HCT116 (cell line): ENCODE data around the gene SAA2. TPM values are rescaled to one million over a fixed set of nuclear protein-coding genes. Genes with fewer than 3 reads are reported as not detected.

ENCODE experiments used
- ATAC-seq: fragments of 200-7000 bp; cut with Tn5 transposase; 2 replicates; pipeline ENCODE4 v1.9.1; 2020; ENCODE audit warnings: mild to moderate bottlenecking, moderate library complexity
- BruUV-seq: library from RNA; stranded (reverse); fragments of 400-500 nt; replicated peaks from 2 replicates; lab custom pipeline; 2021; lab: Mats Ljungman, UMichigan
- CTCF ChIA-PET: fragments of 300-600 bp; sonication (Branson Sonifier 250); formaldehyde crosslinking; loops from one replicate; lab custom pipeline; 2021; ENCODE audit warnings: antibody characterized with exemption; lab: Charles Lee
- POLR2A ChIA-PET: fragments of 300-600, 350-600 bp; sonication (Branson Sonifier 250); formaldehyde crosslinking; loops from one replicate; lab custom pipeline; 2021; ENCODE audit warnings: antibody characterized with exemption; lab: Charles Lee
- RAD21 ChIA-PET, 2 experiments: fragments of 300-600 bp; sonication (Branson Sonifier 250); formaldehyde crosslinking; loops; one replicate each; lab custom pipeline; 2023; ENCODE audit warnings: low total read pairs in 2 of 2; ENCODE audit not compliant: uncharacterized antibody in 2 of 2, unreplicated experiment in 2 of 2, low non-redundant PET in 1 of 2; lab: Charles Lee
- DNase-seq: peaks from one replicate; pipeline ENCODE4 v3.0.0-alpha.2; 2010; ENCODE audit warnings: low read depth, low spot score
- H2AFZ ChIP-seq: fragments of 200-600 bp; shearing (Covaris generic), sonication (generic); 2 replicates; pipeline ENCODE4 v1.6.1; 2017; ENCODE audit warnings: low read depth, mixed run types, mixed read lengths, antibody characterized with exemption, low read length; ENCODE audit not compliant: poor library complexity, severe bottlenecking
- H3K27ac ChIP-seq: 2 replicates; pipeline ENCODE4 v1.5.1; 2012; ENCODE audit warnings: low read depth, low read length
- H3K27me3 ChIP-seq: fragments of 200-600 bp; sonication (generic); 2 replicates; pipeline ENCODE4 v1.6.1; 2016; ENCODE audit warnings: mixed run types, low read length, mixed read lengths; ENCODE audit not compliant: insufficient read depth
- H3K36me3 ChIP-seq, 2 experiments: fragments of 200-500 bp in 1 of 2; fragments of 200-600 bp in 1 of 2; sonication (Bioruptor generic) in 1 of 2; sonication (generic) in 1 of 2; 2 replicates each; pipeline versions ENCODE4 v1.5.1 to v1.6.1; 2014 to 2016; ENCODE audit warnings: low read length in 2 of 2, inconsistent platforms in 1 of 2, mixed read lengths in 1 of 2, mixed run types in 1 of 2; ENCODE audit not compliant: insufficient read depth in 2 of 2, control insufficient read depth in 1 of 2
- H3K4me1 ChIP-seq, 2 experiments: fragments of 200-600 bp in 1 of 2; sonication (generic) in 1 of 2; 2 replicates each; pipeline versions ENCODE4 v1.5.1 to v1.6.1; 2012 to 2017; ENCODE audit warnings: low read length in 2 of 2, inconsistent platforms in 1 of 2, mild to moderate bottlenecking in 1 of 2, mixed read lengths in 1 of 2, mixed run types in 1 of 2, moderate library complexity in 1 of 2; ENCODE audit not compliant: insufficient read depth in 2 of 2, control insufficient read depth in 1 of 2
- H3K4me2 ChIP-seq: fragments of 200-600 bp; sonication (generic); 2 replicates; pipeline ENCODE4 v1.6.1; 2017; ENCODE audit warnings: mixed run types, low read length, mixed read lengths
- H3K4me3 ChIP-seq, 2 experiments: fragments of 200-600 bp in 1 of 2; sonication (generic) in 1 of 2; replicated peaks in 1 of 2; 2 replicates each; pipeline ENCODE4 v1.5.1; 2011 to 2016; ENCODE audit warnings: low read length in 2 of 2, control low read depth in 1 of 2, low read depth in 1 of 2, mild to moderate bottlenecking in 1 of 2, mixed read lengths in 1 of 2, mixed run types in 1 of 2
- H3K79me2 ChIP-seq: fragments of 200-600 bp; sonication (generic); 2 replicates; pipeline ENCODE4 v1.6.1; 2017; ENCODE audit warnings: mild to moderate bottlenecking, mixed run types, low read length, moderate library complexity, mixed read lengths; ENCODE audit not compliant: insufficient read depth
- H3K9ac ChIP-seq: fragments of 200-600 bp; sonication (generic); 2 replicates; pipeline ENCODE4 v1.6.1; 2016; ENCODE audit warnings: low read length, mixed read lengths
- H3K9me2 ChIP-seq: fragments of 200-600 bp; sonication (generic), shearing (Covaris generic); 2 replicates; pipeline ENCODE4 v1.6.1; 2017; ENCODE audit warnings: mixed run types, mild to moderate bottlenecking, moderate library complexity; ENCODE audit not compliant: insufficient read depth
- H3K9me3 ChIP-seq, 2 experiments: fragments of 200-500 bp in 1 of 2; fragments of 200-600 bp in 1 of 2; sonication (Bioruptor generic) in 1 of 2; sonication (generic) in 1 of 2; 2 replicates each; pipeline ENCODE4 v1.6.1; 2014 to 2017; ENCODE audit warnings: low read length in 2 of 2, mixed read lengths in 2 of 2, inconsistent platforms in 1 of 2, low read depth in 1 of 2, mild to moderate bottlenecking in 1 of 2, mixed run types in 1 of 2, moderate library complexity in 1 of 2; ENCODE audit not compliant: control insufficient read depth in 1 of 2, insufficient read depth in 1 of 2
- H4K20me1 ChIP-seq: fragments of 200-600 bp; sonication (generic), shearing (Covaris generic); 2 replicates; pipeline ENCODE4 v1.6.1; 2017; ENCODE audit warnings: mixed run types, mild to moderate bottlenecking, moderate library complexity; ENCODE audit not compliant: insufficient read depth
- CBX3 ChIP-seq: IDR thresholded peaks from 2 replicates; pipeline ENCODE4 v1.6.1; 2012; ENCODE audit warnings: low read depth
- CEBPB ChIP-seq: IDR thresholded peaks from 2 replicates; pipeline ENCODE4 v1.6.1; 2012; ENCODE audit warnings: low read depth
- ELF1 ChIP-seq: IDR thresholded peaks from 2 replicates; pipeline ENCODE4 v1.6.1; 2012; ENCODE audit warnings: low read depth, borderline replicate concordance
- FOSL1 ChIP-seq: IDR thresholded peaks from 2 replicates; pipeline ENCODE4 v1.6.1; 2012; ENCODE audit warnings: low read depth
- MAX ChIP-seq: IDR thresholded peaks from 2 replicates; pipeline ENCODE4 v1.6.1; 2012
- POLR2A ChIP-seq: IDR thresholded peaks from 2 replicates; pipeline ENCODE4 v1.7.0; 2011; ENCODE audit warnings: borderline replicate concordance; ENCODE audit not compliant: insufficient read depth, insufficient read length; ENCODE audit errors: extremely low read depth
- POLR2AphosphoS5 ChIP-seq: IDR thresholded peaks from 2 replicates; pipeline ENCODE4 v1.6.1; 2011; ENCODE audit warnings: mild to moderate bottlenecking, low read depth, low read length, moderate library complexity
- REST ChIP-seq: IDR thresholded peaks from 2 replicates; pipeline ENCODE4 v1.6.1; 2012; ENCODE audit warnings: low read depth
- SP1 ChIP-seq: IDR thresholded peaks from 2 replicates; pipeline ENCODE4 v1.6.1; 2012; ENCODE audit warnings: low read depth
- SRF ChIP-seq: IDR thresholded peaks from 2 replicates; pipeline ENCODE4 v1.6.1; 2012; ENCODE audit warnings: low read depth
- TCF7L2 ChIP-seq: IDR thresholded peaks from 2 replicates; pipeline ENCODE4 v1.7.0; 2011; ENCODE audit warnings: borderline replicate concordance, inconsistent platforms; ENCODE audit not compliant: insufficient read depth, insufficient read length; ENCODE audit errors: extremely low read depth
- ZBTB33 ChIP-seq: IDR thresholded peaks from 2 replicates; pipeline ENCODE4 v1.6.1; 2011; ENCODE audit warnings: mild to moderate bottlenecking, low read length, moderate library complexity; ENCODE audit not compliant: insufficient replicate concordance; ENCODE audit errors: extremely low read depth
- intact Hi-C: fragments of 100-400 bp; cut with micrococcal nuclease; formaldehyde crosslinking; loops from 2 replicates; pipeline ENCODE4 v1.10.0; 2022
- total RNA-seq: library from RNA; stranded (reverse); gene quantifications from one replicate; pipeline ENCODE4 v1.2.1, GENCODE V29; 2021; ENCODE audit not compliant: unreplicated experiment

SAA2 gene
- total RNA-seq, 1 experiment from 2014 or later, result 5.2 TPM

GRCh38 chr11:18223591-18224387 lies 24.7 kb downstream of the SAA2 start (continued):
- TF ChIP-seq REST (no peak), CEBPB (no peak), MAX (no peak), TCF7L2 (no peak), FOSL1 (no peak), POLR2A (no peak), CBX3 (no peak)

- H3K27me3 ChIP-seq, result no peaks in the 10 kb centered on the region
- ChIA-PET POLR2A (no interaction called here), CTCF (interaction anchor here (1.2 kb wide), 1 partner anchor 21 kb away, joined by 3 read pairs; no protein-coding TSS in a partner anchor), RAD21 (no interaction called here)
- no peaks in the 10 kb centered on the region for H4K20me1 ChIP-seq
- intact Hi-C loops, result no loop called here
- no peak overlapping the region for H3K4me3 ChIP-seq
- H3K4me2 ChIP-seq, result no peak overlapping the region
- no peaks in the 10 kb centered on the region for H3K36me3 ChIP-seq
- TF ChIP-seq ZBTB33, result no peak
- no peak for TF ChIP-seq POLR2AphosphoS5
- no peak for TF ChIP-seq SP1
- TF ChIP-seq ELF1, result no peak
- no peak for TF ChIP-seq SRF
- no peak for TF ChIP-seq FOSL1
- TF ChIP-seq POLR2A, result no peak
- no peak for ATAC-seq
- no peaks in the 10 kb centered on the region for H3K79me2 ChIP-seq
- no TSS peak for BruUV-seq
- H2AFZ ChIP-seq, result no peak overlapping the region
- no peak overlapping the region for H3K9ac ChIP-seq
- H3K9me3 ChIP-seq, result no peaks in the 10 kb centered on the region
- H3K4me1 ChIP-seq, result no peaks in the 10 kb centered on the region
- H3K27ac ChIP-seq, result no peak overlapping the region
- no peak for DNase-seq
- no peaks in the 10 kb centered on the region for H3K9me2 ChIP-seq
These were observed 25.6 kb downstream of the SAA2 start for GRCh38 chr11:18222814-18223421.
